K562 (cell line): ENCODE results near the gene CAPN6. TPM values are rescaled to one million over a fixed set of nuclear protein-coding genes. Genes with fewer than 3 reads are reported as not detected.

Experiments used
- ATAC-seq: fragments of 200-7000 bp; cut with Tn5 transposase; 3 replicates; pipeline ENCODE4 v1.9.1; 2020; ENCODE audit warnings: moderate library complexity
- BruUV-seq: library from RNA; stranded (reverse); fragments of 400-500 nt; replicated peaks from 2 replicates; lab custom pipeline; 2021; lab: Mats Ljungman, UMichigan
- CTCF ChIA-PET: fragments of 300-600 bp; formaldehyde crosslinking; extraction: SDS; loops from one replicate; lab custom pipeline; 2021; ENCODE audit warnings: low intra/inter-chr PET ratio; lab: Yijun Ruan, JAX
- POLR2A ChIA-PET: fragments of 300-600, 350-650 bp; sonication (Branson Sonifier 250); formaldehyde crosslinking; extraction: SDS; loops from one replicate; lab custom pipeline; 2021; ENCODE audit warnings: antibody characterized with exemption, inconsistent platforms; lab: Yijun Ruan, JAX
- DNase-seq, 4 experiments: peaks; one replicate each; pipeline versions ENCODE4 v3.0.0 to v3.0.0-alpha.2; 2011 to 2018; ENCODE audit warnings: low spot score in 3 of 4, mixed read lengths in 3 of 4; ENCODE audit errors: extremely low read depth in 1 of 4
- FAIRE-seq: peaks from 2 replicates; lab custom pipeline; 2011; peaks lifted over from hg19 to GRCh38; lab: Jason Lieb, UNC
- H2AFZ ChIP-seq: 2 replicates; pipeline ENCODE4 v1.6.0; 2011; ENCODE audit warnings: low read depth, low read length, control low read depth, inconsistent platforms
- H3K27ac ChIP-seq: fragments of 200-600 bp; 3 replicates; pipeline ENCODE4 v1.8.0; 2011; ENCODE audit warnings: low read depth, mild to moderate bottlenecking, control low read depth, inconsistent platforms, low read length, moderate library complexity, mixed read lengths; ENCODE audit errors: extremely low read depth
- H3K27me3 ChIP-seq, 2 experiments: fragments of 300-600 bp in 1 of 2; 2 replicates in 1 of 2; 3 replicates in 1 of 2; pipeline versions ENCODE4 v1.6.0 to v1.8.0; 2011; ENCODE audit warnings: inconsistent platforms in 2 of 2, low read length in 2 of 2, mild to moderate bottlenecking in 1 of 2, mixed read lengths in 1 of 2, moderate library complexity in 1 of 2; ENCODE audit not compliant: control insufficient read depth in 2 of 2, insufficient read depth in 2 of 2
- H3K36me3 ChIP-seq: fragments of 300-600 bp; 3 replicates; pipeline ENCODE4 v1.8.0; 2011; ENCODE audit warnings: mild to moderate bottlenecking, low read length, inconsistent platforms; ENCODE audit not compliant: control insufficient read depth, insufficient read depth
- H3K4me1 ChIP-seq, 2 experiments: fragments of 200-600 bp in 1 of 2; replicated peaks in 1 of 2; 2 replicates in 1 of 2; 3 replicates in 1 of 2; pipeline versions ENCODE4 v1.5.1 to v1.8.0; 2011; ENCODE audit warnings: inconsistent platforms in 2 of 2, low read length in 2 of 2, mild to moderate bottlenecking in 1 of 2, mixed read lengths in 1 of 2, moderate library complexity in 1 of 2; ENCODE audit not compliant: control insufficient read depth in 2 of 2, insufficient read depth in 2 of 2
- H3K4me2 ChIP-seq: 2 replicates; pipeline ENCODE4 v1.6.1; 2011; ENCODE audit warnings: low read length, control low read depth, inconsistent platforms, mixed read lengths; ENCODE audit not compliant: insufficient read depth
- H3K4me3 ChIP-seq: fragments of 200-600 bp; sonication (generic), shearing (Covaris generic); 2 replicates; pipeline ENCODE4 v1.5.1; 2016; ENCODE audit warnings: control low read depth, inconsistent platforms
- H3K79me2 ChIP-seq: fragments of 200-600 bp; 3 replicates; pipeline ENCODE4 v1.8.0; 2011; ENCODE audit warnings: low read length, inconsistent platforms; ENCODE audit not compliant: control insufficient read depth, insufficient read depth
- H3K9ac ChIP-seq, 2 experiments: 2 replicates each; pipeline versions ENCODE4 v1.6.0 to v1.6.1; 2011; ENCODE audit warnings: low read depth in 2 of 2, low read length in 2 of 2, control low read depth in 1 of 2, inconsistent platforms in 1 of 2, mild to moderate bottlenecking in 1 of 2, mixed read lengths in 1 of 2; ENCODE audit not compliant: insufficient read depth in 1 of 2
- H3K9me1 ChIP-seq: one replicate; pipeline ENCODE4 v1.6.0; 2011; ENCODE audit warnings: inconsistent platforms, mild to moderate bottlenecking, low read length, moderate library complexity; ENCODE audit not compliant: control insufficient read depth, insufficient read depth
- H3K9me3 ChIP-seq: replicated peaks from 2 replicates; pipeline ENCODE4 v1.5.1; 2011; ENCODE audit warnings: low read depth, low read length, inconsistent platforms; ENCODE audit not compliant: control insufficient read depth, insufficient read depth
- H4K20me1 ChIP-seq: replicated peaks from 2 replicates; pipeline ENCODE4 v1.6.1; 2011; ENCODE audit warnings: low read length, inconsistent platforms, mixed read lengths; ENCODE audit not compliant: control insufficient read depth, insufficient read depth
- AFF4 ChIP-seq: sonication (generic); formaldehyde crosslinking; IDR thresholded peaks from 2 replicates; pipeline ENCODE4 v1.8.0; 2023; ENCODE audit warnings: mild to moderate bottlenecking, missing genetic modification reagents
- CAMTA2 ChIP-seq: fragments of 250-450 bp; sonication (Bioruptor Pico); conservative IDR thresholded peaks from 2 replicates; pipeline ENCODE4 v1.5.1; 2022
- CSDE1 ChIP-seq, 2 experiments: fragments of 450-650 bp; IDR thresholded peaks; 2 replicates each; pipeline ENCODE4 v1.6.1; 2016; ENCODE audit warnings: mild to moderate bottlenecking in 1 of 2
- E4F1 ChIP-seq: fragments of 250-450 bp; sonication (Bioruptor Pico); IDR thresholded peaks from 2 replicates; pipeline ENCODE4 v1.5.0; 2021; ENCODE audit warnings: mild to moderate bottlenecking, borderline replicate concordance
- FOXM1 ChIP-seq, 2 experiments: fragments of 450-650 bp in 1 of 2; sonication (generic) in 1 of 2; formaldehyde crosslinking in 1 of 2; IDR thresholded peaks; 2 replicates each; pipeline versions ENCODE4 v1.6.1 to v1.9.0; 2017 to 2022; ENCODE audit warnings: low read depth in 2 of 2, mild to moderate bottlenecking in 2 of 2, missing genetic modification reagents in 1 of 2, moderate library complexity in 1 of 2
- SIRT6 ChIP-seq: IDR thresholded peaks from one replicate; pipeline ENCODE4 v1.6.1; 2012; ENCODE audit warnings: low read depth, mild to moderate bottlenecking, control low read depth, inconsistent platforms, low read length, moderate library complexity
- ZFP1 ChIP-seq: fragments of 450-650 bp; formaldehyde crosslinking; IDR thresholded peaks from 2 replicates; pipeline ENCODE4 v1.4.0; 2020; ENCODE audit warnings: mild to moderate bottlenecking, mixed read lengths
- ZNF217 ChIP-seq: sonication (generic); formaldehyde crosslinking; IDR thresholded peaks from 2 replicates; pipeline ENCODE4 v1.8.0; 2022; ENCODE audit warnings: mild to moderate bottlenecking, missing genetic modification reagents
- WGBS: fragments of 100-300 bp; shearing (Covaris generic); methylation state at CpG from one replicate; pipeline ENCODE4 v1.1.6; 2016; ENCODE audit warnings: low coverage, mixed read lengths; ENCODE audit not compliant: insufficient coverage; ENCODE audit errors: missing lambda C conversion rate; 5-methylcytosine and 5-hydroxymethylcytosine counted together
- in situ Hi-C: fragments of 300-500 bp; cut with MboI; formaldehyde crosslinking; loops from 4 replicates; pipeline ENCODE4 v1.15.0; 2018; ENCODE audit warnings: inconsistent platforms, mixed read lengths
- intact Hi-C: fragments of 100-400 bp; cut with micrococcal nuclease; formaldehyde crosslinking; loops from 2 replicates; pipeline ENCODE4 v1.14.2; 2022
- polyA plus RNA-seq, 8 experiments: library from polyadenylated mRNA; depleted of rRNA in 4 of 8; stranded (reverse) in 5 of 8; unstranded in 3 of 8; fragments of >200 nt; fragmentation: Nextera tagmentation in 2 of 8; fragmentation: Illumina TruSeq in 1 of 8; extraction: Ambion mirVana in 2 of 8; extraction: Trizol in 1 of 8; gene quantifications; 2 replicates each; pipeline versions ENCODE4 v1.2.1 to v1.2.3, GENCODE V29; 2011 to 2014; ENCODE audit warnings: inconsistent platforms in 1 of 8, missing spikeins in 1 of 8
- total RNA-seq, 7 experiments: library from RNA; depleted of rRNA in 6 of 7; stranded (reverse); fragments of >200 nt in 6 of 7; fragmentation: Illumina TruSeq in 2 of 7; extraction: Trizol in 2 of 7; gene quantifications; 2 replicates each; pipeline versions ENCODE4 v1.2.1 to v1.2.3, GENCODE V29; 2011 to 2021; ENCODE audit warnings: low replicate concordance in 1 of 7
- TF ChIP-seq, protein P1 (sequence below): fragments of 250-450 bp; sonication (Bioruptor Pico); IDR thresholded peaks from 2 replicates; pipeline ENCODE4 v1.5.1; 2021; ENCODE audit warnings: mild to moderate bottlenecking
- TF ChIP-seq, protein P2 (sequence below): fragments of 250-450 bp; sonication (Bioruptor Pico); IDR thresholded peaks from 2 replicates; pipeline ENCODE4 v1.4.0; 2020; ENCODE audit warnings: borderline replicate concordance

Gene CAPN6
- total and polyA plus RNA-seq, 9 of the 15 experiments (the other 6 are each of a cell fraction or from before 2014, with no cell fraction given): 0.11 TPM; not detected in 8

GRCh38 chrX:111207851-111208250, 62.4 kb downstream of the CAPN6 start:
- H4K20me1 ChIP-seq: no peaks in the 10 kb centered on the region
- no peaks in the 10 kb centered on the region for H3K9me1 ChIP-seq
- no peak overlapping the region for H3K9ac ChIP-seq
- no peak for FAIRE-seq
- no peak overlapping the region for H2AFZ ChIP-seq
- ATAC-seq: no peak
- BruUV-seq: no TSS peak
- in situ Hi-C loops: no loop called here
- no peaks in the 10 kb centered on the region for H3K27me3 ChIP-seq
- no peaks in the 10 kb centered on the region for H3K9me3 ChIP-seq
- 0% methylated on average over 7 of the region's 8 CpGs for WGBS
- TF ChIP-seq ZFP1 (CRISPR knock-in tag) (no peak), CSDE1 (IDR thresholded peaks at IDR 0.05) (no peak), ZNF217 (CRISPR knock-in tag) (no peak), E4F1 (CRISPR knock-in tag) (no peak), SIRT6 (no peak), AFF4 (CRISPR knock-in tag) (no peak), CAMTA2 (no peak), FOXM1 (IDR thresholded peaks at IDR 0.05; ENCODE audit: low read depth) (no peak), FOXM1 (CRISPR knock-in tag; IDR thresholded peaks at IDR 0.05; ENCODE audit: low read depth) (no peak)
- TF ChIP-seq, protein P1, sequence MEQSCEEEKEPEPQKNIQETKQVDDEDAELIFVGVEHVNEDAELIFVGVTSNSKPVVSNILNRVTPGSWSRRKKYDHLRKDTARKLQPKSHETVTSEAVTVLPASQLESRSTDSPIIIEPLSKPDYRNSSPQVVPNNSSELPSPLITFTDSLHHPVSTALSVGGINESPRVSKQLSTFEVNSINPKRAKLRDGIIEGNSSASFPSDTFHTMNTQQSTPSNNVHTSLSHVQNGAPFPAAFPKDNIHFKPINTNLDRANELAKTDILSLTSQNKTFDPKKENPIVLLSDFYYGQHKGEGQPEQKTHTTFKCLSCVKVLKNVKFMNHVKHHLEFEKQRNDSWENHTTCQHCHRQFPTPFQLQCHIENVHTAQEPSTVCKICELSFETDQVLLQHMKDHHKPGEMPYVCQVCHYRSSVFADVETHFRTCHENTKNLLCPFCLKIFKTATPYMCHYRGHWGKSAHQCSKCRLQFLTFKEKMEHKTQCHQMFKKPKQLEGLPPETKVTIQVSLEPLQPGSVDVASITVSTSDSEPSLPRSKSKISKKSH (CRISPR knock-in tag): no peak
- TF ChIP-seq, protein P2, sequence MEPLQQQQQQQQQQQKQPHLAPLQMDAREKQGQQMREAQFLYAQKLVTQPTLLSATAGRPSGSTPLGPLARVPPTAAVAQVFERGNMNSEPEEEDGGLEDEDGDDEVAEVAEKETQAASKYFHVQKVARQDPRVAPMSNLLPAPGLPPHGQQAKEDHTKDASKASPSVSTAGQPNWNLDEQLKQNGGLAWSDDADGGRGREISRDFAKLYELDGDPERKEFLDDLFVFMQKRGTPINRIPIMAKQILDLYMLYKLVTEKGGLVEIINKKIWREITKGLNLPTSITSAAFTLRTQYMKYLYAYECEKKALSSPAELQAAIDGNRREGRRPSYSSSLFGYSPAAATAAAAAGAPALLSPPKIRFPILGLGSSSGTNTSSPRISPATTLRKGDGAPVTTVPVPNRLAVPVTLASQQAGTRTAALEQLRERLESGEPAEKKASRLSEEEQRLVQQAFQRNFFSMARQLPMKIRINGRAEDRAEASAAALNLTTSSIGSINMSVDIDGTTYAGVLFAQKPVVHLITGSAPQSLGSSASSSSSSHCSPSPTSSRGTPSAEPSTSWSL (CRISPR knock-in tag): no peak
- TF ChIP-seq, all 486 proteins: peak for 0
- ChIA-PET POLR2A (no interaction called here), CTCF (no interaction called here)
- intact Hi-C loops: no loop called here
- no peak overlapping the region for H3K4me2 ChIP-seq
- H3K4me3 ChIP-seq: no peak overlapping the region
- no peaks in the 10 kb centered on the region for H3K4me1 ChIP-seq
- no peaks in the 10 kb centered on the region for H3K79me2 ChIP-seq
- no peaks in the 10 kb centered on the region for H3K36me3 ChIP-seq
- no peak for DNase-seq
- H3K27ac ChIP-seq: no peak overlapping the region
